GM12874 (cell line): ENCODE measurements around the gene TCF12.

Experiments used
- TF ChIP-seq, protein P1 (sequence below): IDR thresholded peaks from 2 replicates; pipeline ENCODE4 v1.5.1; 2011; ENCODE audit warnings: low read depth, mild to moderate bottlenecking, control low read depth, low read length, moderate library complexity; ENCODE audit not compliant: insufficient read depth

The TCF12 gene

GRCh38 chr15:57070674-57071073 lies 152.2 kb downstream of the TCF12 start:
- TF ChIP-seq, protein P1, sequence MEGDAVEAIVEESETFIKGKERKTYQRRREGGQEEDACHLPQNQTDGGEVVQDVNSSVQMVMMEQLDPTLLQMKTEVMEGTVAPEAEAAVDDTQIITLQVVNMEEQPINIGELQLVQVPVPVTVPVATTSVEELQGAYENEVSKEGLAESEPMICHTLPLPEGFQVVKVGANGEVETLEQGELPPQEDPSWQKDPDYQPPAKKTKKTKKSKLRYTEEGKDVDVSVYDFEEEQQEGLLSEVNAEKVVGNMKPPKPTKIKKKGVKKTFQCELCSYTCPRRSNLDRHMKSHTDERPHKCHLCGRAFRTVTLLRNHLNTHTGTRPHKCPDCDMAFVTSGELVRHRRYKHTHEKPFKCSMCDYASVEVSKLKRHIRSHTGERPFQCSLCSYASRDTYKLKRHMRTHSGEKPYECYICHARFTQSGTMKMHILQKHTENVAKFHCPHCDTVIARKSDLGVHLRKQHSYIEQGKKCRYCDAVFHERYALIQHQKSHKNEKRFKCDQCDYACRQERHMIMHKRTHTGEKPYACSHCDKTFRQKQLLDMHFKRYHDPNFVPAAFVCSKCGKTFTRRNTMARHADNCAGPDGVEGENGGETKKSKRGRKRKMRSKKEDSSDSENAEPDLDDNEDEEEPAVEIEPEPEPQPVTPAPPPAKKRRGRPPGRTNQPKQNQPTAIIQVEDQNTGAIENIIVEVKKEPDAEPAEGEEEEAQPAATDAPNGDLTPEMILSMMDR = no peak

DNA sequence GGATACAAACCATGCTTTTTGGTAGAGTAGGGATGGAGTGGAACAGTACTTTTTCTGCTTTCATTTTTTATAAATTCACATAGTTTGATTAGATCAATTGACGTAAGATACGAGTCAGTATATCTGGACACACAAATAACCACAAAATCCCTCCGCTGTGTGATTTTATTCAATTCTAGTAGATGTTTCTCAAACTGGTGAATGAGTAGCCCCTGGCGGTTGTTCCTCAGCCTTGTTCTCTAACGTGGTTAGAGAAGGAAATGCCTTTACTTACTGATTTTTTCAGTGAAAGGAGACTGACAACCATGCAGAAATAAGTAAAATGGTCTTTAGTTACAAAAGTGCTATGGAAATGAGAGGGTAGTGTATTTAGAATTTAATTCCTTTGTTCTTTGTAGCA lies 161.0 kb downstream of the TCF12 start:
- TF ChIP-seq, protein P1 = no peak

GRCh38 chr15:57079931-57080620 lies 161.6 kb downstream of the TCF12 start:
- TF ChIP-seq, protein P1 = no peak

- TF ChIP-seq, protein P1 = no peak
Observed at GRCh38 chr15:57082054-57082728, 163.7 kb downstream of the TCF12 start.

GRCh38 chr15:57084192-57084591 lies 165.7 kb downstream of the TCF12 start:
- TF ChIP-seq, protein P1 = no peak

- TF ChIP-seq, protein P1 = no peak
Observed at GRCh38 chr15:57085267-57085666, 166.8 kb downstream of the TCF12 start.

- TF ChIP-seq, protein P1 = no peak
Observed at GRCh38 chr15:57086857-57087427, 168.5 kb downstream of the TCF12 start.
